Fibroblast of peridontal ligament (primary cell): ENCODE results near the gene EIF2S2.
A peak's percentile ranks its signal among the peaks of the same experiment; 100 is the strongest.
"Not testable (repeated sequence)": the region's sequence is repeated elsewhere in the genome, so short reads cannot be mapped to it uniquely, and the experiment has no call there.

Source experiments
- DNase-seq: peaks from one replicate; pipeline ENCODE4 v3.0.0-alpha.2; 2010; ENCODE audit errors: extremely low read depth

EIF2S2 gene

GRCh38 chr20:34111702-34112599, at the start of gene EIF2S2:
EIF2S2 (minus strand) TSS chr20:34112243; CDS start chr20:34112110, 133 bp downstream.
- DNase-seq = peak; percentile 98

- not testable (repeated sequence) for DNase-seq
Observed at GRCh38 chr20:34157697-34158096, 45.7 kb upstream of the EIF2S2 start.

GRCh38 chr20:34155836-34156235, 43.8 kb upstream of the EIF2S2 start:
- no peak for DNase-seq

GRCh38 chr20:34153169-34153568, 41.1 kb upstream of the EIF2S2 start:
- DNase-seq = not testable (repeated sequence)

GRCh38 chr20:34152073-34152472, 40.0 kb upstream of the EIF2S2 start:
- not testable (repeated sequence) for DNase-seq

GRCh38 chr20:34150306-34151000, 38.4 kb upstream of the EIF2S2 start:
- no peak for DNase-seq

- DNase-seq = no peak
Observed at GRCh38 chr20:34145280-34145819, 33.3 kb upstream of the EIF2S2 start.

- no peak for DNase-seq
Observed at GRCh38 chr20:34143951-34144350, 31.9 kb upstream of the EIF2S2 start.

GRCh38 chr20:34142121-34142520, 30.1 kb upstream of the EIF2S2 start:
- DNase-seq = no peak

- no peak for DNase-seq
Observed at GRCh38 chr20:34141293-34141692, 29.2 kb upstream of the EIF2S2 start.

- DNase-seq = not testable (repeated sequence)
Observed at GRCh38 chr20:34135525-34136275, 23.7 kb upstream of the EIF2S2 start.

- not testable (repeated sequence) for DNase-seq
Observed at GRCh38 chr20:34133365-34133860, 21.4 kb upstream of the EIF2S2 start.

- DNase-seq = not testable (repeated sequence)
Observed at GRCh38 chr20:34132943-34133342, 20.9 kb upstream of the EIF2S2 start.

GRCh38 chr20:34132491-34132890, 20.4 kb upstream of the EIF2S2 start:
- DNase-seq = not testable (repeated sequence)

- DNase-seq = peak; percentile 59
Observed at GRCh38 chr20:34131491-34131890, 19.4 kb upstream of the EIF2S2 start.

- DNase-seq = peak; percentile 83
Observed at GRCh38 chr20:34129518-34130162, 17.6 kb upstream of the EIF2S2 start.

GRCh38 chr20:34127792-34128191, 15.7 kb upstream of the EIF2S2 start:
- no peak for DNase-seq

GRCh38 chr20:34124469-34125249, 12.6 kb upstream of the EIF2S2 start:
- no peak for DNase-seq

GRCh38 chr20:34123309-34123708, 11.3 kb upstream of the EIF2S2 start:
- DNase-seq = no peak

GRCh38 chr20:34122274-34122980, 10.4 kb upstream of the EIF2S2 start:
- no peak for DNase-seq
